GM13976 (cell line): ENCODE results near the gene MUCL3.

ENCODE experiments used
- DNase-seq: peaks from one replicate; pipeline ENCODE4 v3.0.0; 2012; ENCODE audit warnings: low spot score
- in situ Hi-C: fragments of 300-500 bp; cut with MboI; formaldehyde crosslinking; loops from one replicate; pipeline ENCODE4 v1.12.0; 2022; ENCODE audit warnings: low sequenced_read_pairs, mixed read lengths, inconsistent platforms; ENCODE audit not compliant: unreplicated experiment
- TF ChIP-seq, protein P1 (sequence below): IDR thresholded peaks from 2 replicates; pipeline ENCODE4 v1.5.1; 2012; ENCODE audit warnings: borderline replicate concordance, mild to moderate bottlenecking; ENCODE audit not compliant: insufficient read depth; ENCODE audit errors: extremely low read depth, missing control alignments, control extremely low read depth

Gene MUCL3

DNA sequence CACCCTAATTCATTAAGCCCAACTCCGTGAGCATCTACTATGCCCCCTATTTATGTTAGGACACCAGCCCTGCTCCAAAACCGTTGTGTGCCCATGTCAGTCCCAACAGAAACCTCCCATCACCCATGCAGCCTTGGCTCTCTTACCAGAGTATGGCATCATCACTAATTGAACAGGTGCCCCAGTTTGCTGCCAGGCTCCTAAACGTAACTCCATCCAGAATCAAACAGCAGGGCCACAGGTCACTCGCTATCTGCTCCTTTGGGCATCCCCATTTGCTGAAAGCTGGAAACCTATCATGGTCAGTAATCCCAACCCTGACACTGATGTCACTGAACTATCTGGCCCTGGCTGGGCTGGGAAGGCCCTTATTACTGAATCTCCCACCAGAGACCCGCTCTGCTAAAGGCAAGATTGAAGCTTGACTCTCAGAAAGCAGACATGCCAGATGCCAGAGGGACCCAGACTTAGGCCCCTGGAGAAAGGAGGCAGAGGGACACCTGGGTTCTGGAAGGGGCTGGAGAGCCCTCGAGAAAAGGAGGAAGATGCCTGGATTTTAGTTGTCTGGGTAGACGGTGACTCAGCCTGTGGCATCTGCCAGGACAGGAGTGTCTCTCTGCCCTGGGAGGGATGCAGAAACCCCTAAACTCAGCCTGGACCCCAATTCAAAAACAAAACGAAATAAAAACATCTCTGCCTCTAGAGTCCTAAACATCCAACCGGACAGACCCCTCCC, 14.0 kb downstream of the MUCL3 start:
- in situ Hi-C loops, result no loop called here
- no peak for DNase-seq
- TF ChIP-seq, protein P1, sequence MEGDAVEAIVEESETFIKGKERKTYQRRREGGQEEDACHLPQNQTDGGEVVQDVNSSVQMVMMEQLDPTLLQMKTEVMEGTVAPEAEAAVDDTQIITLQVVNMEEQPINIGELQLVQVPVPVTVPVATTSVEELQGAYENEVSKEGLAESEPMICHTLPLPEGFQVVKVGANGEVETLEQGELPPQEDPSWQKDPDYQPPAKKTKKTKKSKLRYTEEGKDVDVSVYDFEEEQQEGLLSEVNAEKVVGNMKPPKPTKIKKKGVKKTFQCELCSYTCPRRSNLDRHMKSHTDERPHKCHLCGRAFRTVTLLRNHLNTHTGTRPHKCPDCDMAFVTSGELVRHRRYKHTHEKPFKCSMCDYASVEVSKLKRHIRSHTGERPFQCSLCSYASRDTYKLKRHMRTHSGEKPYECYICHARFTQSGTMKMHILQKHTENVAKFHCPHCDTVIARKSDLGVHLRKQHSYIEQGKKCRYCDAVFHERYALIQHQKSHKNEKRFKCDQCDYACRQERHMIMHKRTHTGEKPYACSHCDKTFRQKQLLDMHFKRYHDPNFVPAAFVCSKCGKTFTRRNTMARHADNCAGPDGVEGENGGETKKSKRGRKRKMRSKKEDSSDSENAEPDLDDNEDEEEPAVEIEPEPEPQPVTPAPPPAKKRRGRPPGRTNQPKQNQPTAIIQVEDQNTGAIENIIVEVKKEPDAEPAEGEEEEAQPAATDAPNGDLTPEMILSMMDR, result no peak

DNA sequence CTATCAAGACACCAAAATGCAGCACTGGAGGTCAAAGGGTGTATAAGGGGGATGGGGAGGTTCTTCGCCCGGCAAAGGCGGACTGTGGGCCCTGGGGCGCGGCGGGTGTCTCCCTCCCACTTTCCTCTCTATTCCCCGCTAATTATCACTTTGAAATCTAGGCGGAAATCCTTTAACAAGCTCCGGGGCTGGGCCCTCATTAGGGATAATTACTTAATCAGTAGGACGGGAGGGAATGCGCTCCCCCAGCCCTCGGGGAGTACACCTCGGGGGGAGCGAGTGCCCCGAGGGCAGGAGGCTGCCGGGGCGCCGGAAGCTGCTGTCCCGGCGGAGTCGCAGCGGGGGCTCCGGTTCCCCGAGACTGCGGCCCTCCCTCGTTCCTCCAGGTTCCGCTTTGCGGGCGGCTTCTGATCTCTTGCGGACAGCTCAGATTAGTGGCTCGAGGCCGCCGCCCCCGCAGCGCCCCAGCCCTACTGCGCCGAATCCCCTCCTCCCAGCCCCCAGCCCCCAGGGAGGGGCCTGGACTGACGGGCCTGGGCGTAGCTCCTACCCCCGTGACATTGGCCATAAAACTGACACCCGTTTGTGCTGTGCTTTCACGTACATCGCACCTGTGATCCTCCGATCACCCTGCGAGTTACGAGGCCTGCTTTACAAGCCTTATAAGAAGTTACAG, 14.7 kb downstream of the MUCL3 start:
- peak; percentile 87 for DNase-seq
- TF ChIP-seq, protein P1, result peak; percentile 0
- in situ Hi-C loops, result no loop called here

DNA sequence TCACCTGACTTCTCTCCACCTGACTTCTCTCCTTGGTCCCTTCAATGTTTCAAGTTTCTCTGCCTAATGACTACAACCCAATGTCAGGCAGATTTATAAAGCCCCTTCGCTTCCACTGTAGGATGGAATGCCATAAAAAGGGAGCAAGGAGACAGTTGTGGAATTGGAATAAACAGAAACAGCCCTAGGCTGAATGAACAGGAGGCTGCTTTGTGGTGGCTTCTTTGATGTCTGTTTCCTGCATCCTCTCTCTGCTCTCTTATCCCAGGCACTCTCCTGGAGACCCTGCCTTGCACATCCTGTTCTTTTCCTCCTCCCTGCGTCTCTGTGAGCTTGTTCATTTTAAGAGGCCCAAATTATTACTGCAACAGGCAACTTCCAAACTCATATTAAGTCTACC, 16.9 kb downstream of the MUCL3 start:
- in situ Hi-C loops, result no loop called here
- no peak for DNase-seq
- TF ChIP-seq, protein P1, result no peak

DNA sequence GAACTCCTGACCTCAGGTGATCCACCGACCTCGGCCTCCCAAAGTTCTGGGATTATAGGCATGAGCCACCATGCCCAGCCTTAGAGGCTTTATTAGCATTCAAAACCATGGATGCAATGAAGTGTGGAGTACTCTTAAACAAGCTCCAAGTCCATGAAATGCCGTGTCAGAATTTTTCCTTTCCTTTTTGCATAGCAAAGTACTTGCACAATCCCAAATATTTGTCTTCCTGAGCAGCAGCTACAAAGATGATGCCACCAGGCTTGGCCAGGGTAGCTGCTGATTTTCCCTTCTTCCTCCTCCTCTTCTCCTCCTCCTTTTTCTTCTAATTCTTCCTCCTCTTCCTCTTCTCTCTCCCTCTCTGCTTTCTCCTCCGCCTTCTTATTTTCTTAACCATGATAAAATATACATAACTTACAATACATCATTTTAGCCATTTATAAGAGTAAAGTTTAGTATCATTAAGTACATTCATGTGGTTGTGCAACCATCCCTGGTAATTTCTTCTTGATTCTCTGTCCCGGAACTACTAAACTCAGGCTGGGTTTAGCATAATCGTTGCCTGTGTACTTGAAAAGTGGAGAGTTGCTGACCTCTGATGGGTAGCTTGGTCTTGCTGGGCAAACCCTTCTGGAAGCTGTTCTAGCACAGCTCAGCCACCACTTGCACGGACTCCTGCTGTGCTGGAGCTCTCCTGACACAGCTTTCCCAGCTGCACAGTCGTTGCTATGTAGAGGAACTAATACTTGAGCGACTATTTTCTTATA, 20.3 kb downstream of the MUCL3 start:
- TF ChIP-seq, protein P1, result no peak
- no peak for DNase-seq
- in situ Hi-C loops, result no loop called here

DNA sequence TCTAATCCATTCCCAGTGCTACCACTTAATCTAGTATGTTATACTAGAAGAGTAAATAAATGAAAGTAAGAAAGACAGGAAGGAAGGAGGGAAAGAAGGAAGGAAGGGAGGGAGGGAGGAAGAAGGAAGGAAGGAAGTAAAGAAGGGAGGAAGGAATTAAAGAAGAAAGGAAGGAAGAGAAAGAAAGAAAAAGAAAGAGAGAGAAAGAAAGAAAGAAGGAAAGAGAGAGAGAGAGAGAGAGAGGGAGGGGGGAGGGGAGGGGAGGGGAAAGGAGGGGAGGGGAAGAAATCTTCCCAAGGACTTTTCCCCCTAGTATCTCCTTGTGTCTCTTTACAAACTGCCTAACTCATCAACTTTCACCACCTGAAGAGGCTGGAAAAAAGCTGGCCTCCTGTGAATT, 21.9 kb downstream of the MUCL3 start:
- no peak for DNase-seq
- TF ChIP-seq, protein P1, result no peak
- in situ Hi-C loops, result no loop called here

DNA sequence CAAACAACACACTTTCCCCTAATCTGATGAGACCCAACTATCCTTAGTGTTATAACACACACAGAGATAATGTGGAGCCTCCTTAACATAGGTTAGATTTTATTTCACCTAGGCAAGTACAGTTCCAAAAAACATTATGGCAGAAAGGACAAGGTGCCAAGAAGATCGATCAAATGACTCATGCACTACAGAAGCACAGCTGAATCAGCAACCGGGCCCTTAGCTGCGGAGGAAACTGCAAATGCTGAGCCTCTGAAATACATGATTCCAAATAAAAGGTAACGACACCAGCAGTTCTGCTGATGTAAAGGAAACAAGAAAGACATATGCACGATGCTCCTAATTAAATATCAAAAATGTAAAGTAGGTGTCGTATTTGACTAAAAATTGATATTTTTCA, 22.9 kb downstream of the MUCL3 start:
- in situ Hi-C loops, result no loop called here
- TF ChIP-seq, protein P1, result no peak
- no peak for DNase-seq
